GM12878 (cell line): Measurements from ENCODE around the gene CSF2. TPM values are rescaled to one million over a fixed set of nuclear protein-coding genes. Genes with fewer than 3 reads are reported as not detected.

Experiments used
- ATAC-seq: fragments of 200-7000 bp; cut with Tn5 transposase; 3 replicates; pipeline ENCODE4 v1.9.1; 2020; ENCODE audit warnings: mild to moderate bottlenecking, moderate library complexity
- BruUV-seq: library from RNA; stranded (reverse); fragments of 400-500 nt; replicated peaks from 2 replicates; lab custom pipeline; 2021; lab: Mats Ljungman, UMichigan
- CTCF ChIA-PET: fragments of 300-600 bp; sonication (Branson Sonifier 250); formaldehyde crosslinking; extraction: SDS; loops from one replicate; lab custom pipeline; 2021; ENCODE audit warnings: inconsistent platforms; lab: Yijun Ruan, JAX
- POLR2A ChIA-PET: fragments of 350-600 bp; formaldehyde crosslinking; extraction: SDS; loops from one replicate; lab custom pipeline; 2021; ENCODE audit warnings: inconsistent platforms; lab: Charles Lee
- RAD21 ChIA-PET: fragments of 300-600 bp; sonication (Branson Sonifier 250); formaldehyde crosslinking; loops from one replicate; lab custom pipeline; 2023; ENCODE audit warnings: antibody characterized with exemption; ENCODE audit not compliant: unreplicated experiment; lab: Charles Lee
- SMC1A ChIA-PET: fragments of 300-600 bp; sonication (Branson Sonifier 250); formaldehyde crosslinking; loops from one replicate; lab custom pipeline; 2023; ENCODE audit not compliant: unreplicated experiment, uncharacterized antibody; lab: Charles Lee
- DNase-seq: peaks from one replicate; pipeline ENCODE4 v3.0.0-alpha.2; 2011; ENCODE audit warnings: low read depth, low spot score
- FAIRE-seq: peaks from 3 replicates; lab custom pipeline; 2011; peaks lifted over from hg19 to GRCh38; lab: Jason Lieb, UNC
- H2AFZ ChIP-seq: 2 replicates; pipeline ENCODE4 v1.6.0; 2011; ENCODE audit warnings: low read depth, low read length, control low read depth; ENCODE audit not compliant: control insufficient read depth
- H3K27ac ChIP-seq: 2 replicates; pipeline ENCODE4 v1.5.1; 2011; ENCODE audit warnings: control low read depth; ENCODE audit not compliant: control insufficient read depth, insufficient read depth
- H3K27me3 ChIP-seq, 2 experiments: replicated peaks in 1 of 2; 2 replicates each; pipeline versions ENCODE4 v1.6.0 to v1.6.1; 2011; ENCODE audit warnings: low read length in 1 of 2; ENCODE audit not compliant: control insufficient read depth in 2 of 2, insufficient read depth in 2 of 2
- H3K36me3 ChIP-seq, 2 experiments: 2 replicates each; pipeline ENCODE4 v1.5.1; 2011; ENCODE audit warnings: low read length in 1 of 2; ENCODE audit not compliant: control insufficient read depth in 2 of 2, insufficient read depth in 2 of 2
- H3K4me1 ChIP-seq: 2 replicates; pipeline ENCODE4 v1.6.1; 2011; ENCODE audit warnings: mild to moderate bottlenecking, low read length, moderate library complexity, mixed read lengths; ENCODE audit not compliant: control insufficient read depth, insufficient read depth
- H3K4me2 ChIP-seq: 2 replicates; pipeline ENCODE4 v1.6.0; 2011; ENCODE audit warnings: control low read depth; ENCODE audit not compliant: control insufficient read depth, insufficient read depth
- H3K4me3 ChIP-seq: fragments of 200-600 bp; sonication (generic); 2 replicates; pipeline ENCODE4 v1.5.1; 2016
- H3K79me2 ChIP-seq: 2 replicates; pipeline ENCODE4 v1.6.0; 2011; ENCODE audit warnings: low read length; ENCODE audit not compliant: control insufficient read depth, insufficient read depth
- H3K9ac ChIP-seq: 2 replicates; pipeline ENCODE4 v1.8.0; 2011; ENCODE audit warnings: low read length, control low read depth, mixed read lengths; ENCODE audit not compliant: control insufficient read depth, insufficient read depth
- H3K9me3 ChIP-seq: replicated peaks from 3 replicates; pipeline ENCODE4 v1.5.1; 2011; ENCODE audit warnings: mild to moderate bottlenecking, low read length; ENCODE audit not compliant: control insufficient read depth, insufficient read depth
- H4K20me1 ChIP-seq: 2 replicates; pipeline ENCODE4 v1.6.0; 2011; ENCODE audit not compliant: control insufficient read depth, insufficient read depth
- BCL3 ChIP-seq: IDR thresholded peaks from 2 replicates; pipeline ENCODE4 v1.6.1; 2011; ENCODE audit warnings: borderline replicate concordance, low read depth, mild to moderate bottlenecking, moderate library complexity, low read length; ENCODE audit not compliant: insufficient read depth, poor library complexity, severe bottlenecking
- CREM ChIP-seq: IDR thresholded peaks from 2 replicates; pipeline ENCODE4 v1.6.1; 2014; ENCODE audit warnings: antibody characterized with exemption, low read depth
- DPF2 ChIP-seq: fragments of 450-650 bp; IDR thresholded peaks from 2 replicates; pipeline ENCODE4 v1.6.1; 2017; ENCODE audit warnings: mild to moderate bottlenecking
- IRF5 ChIP-seq: fragments of 450-650 bp; IDR thresholded peaks from 2 replicates; pipeline ENCODE4 v1.6.1; 2017; ENCODE audit warnings: borderline replicate concordance
- PAX5 ChIP-seq: IDR thresholded peaks from 2 replicates; pipeline ENCODE4 v1.6.1; 2011; ENCODE audit warnings: low read depth, low read length, borderline replicate concordance
- RB1 ChIP-seq: fragments of 450-650 bp; formaldehyde crosslinking; IDR thresholded peaks from 2 replicates; pipeline ENCODE4 v1.6.1; 2017; ENCODE audit warnings: mild to moderate bottlenecking, borderline replicate concordance
- YY1 ChIP-seq: IDR thresholded peaks from 2 replicates; pipeline ENCODE4 v1.6.1; 2011; ENCODE audit warnings: low read depth, mild to moderate bottlenecking, low read length
- ZNF384 ChIP-seq: IDR thresholded peaks from 2 replicates; pipeline ENCODE4 v1.6.1; 2012; ENCODE audit warnings: low read depth, mild to moderate bottlenecking, low read length, improper control_type of control experiment, borderline replicate concordance
- WGBS: methylation state at CpG from one replicate; pipeline ENCODE4 v1.1.6; 2016; ENCODE audit warnings: low lambda C conversion rate; ENCODE audit not compliant: insufficient replicate concordance, insufficient coverage; ENCODE audit errors: missing lambda C conversion rate; 5-methylcytosine and 5-hydroxymethylcytosine counted together
- in situ Hi-C: fragments of 300-500 bp; cut with MboI; formaldehyde crosslinking; loops from 9 replicates; pipeline ENCODE4 v1.14.3; 2018; ENCODE audit warnings: mixed read lengths
- intact Hi-C: fragments of 100-400 bp; cut with micrococcal nuclease; formaldehyde crosslinking; loops from one replicate; pipeline ENCODE4 v1.14.2; 2022; ENCODE audit not compliant: unreplicated experiment
- polyA plus RNA-seq, 11 experiments: library from polyadenylated mRNA; depleted of rRNA in 4 of 11; unstranded in 6 of 11; stranded (reverse) in 5 of 11; fragments of >200 nt; fragmentation: Nextera tagmentation in 4 of 11; fragmentation: Illumina TruSeq in 1 of 11; extraction: Ambion mirVana in 4 of 11; extraction: Trizol in 1 of 11; gene quantifications; 1 replicate in 1 of 11; 2 replicates in 10 of 11; pipeline versions ENCODE4 v1.2.1 to v1.2.3, GENCODE V29; 2011 to 2016; ENCODE audit warnings: inconsistent platforms in 2 of 11, missing spikeins in 2 of 11, low read depth in 1 of 11
- total RNA-seq, 4 experiments: library from RNA; depleted of rRNA in 3 of 4; stranded (reverse); fragments of >200 nt in 3 of 4; fragmentation: Illumina TruSeq in 1 of 4; extraction: Trizol in 1 of 4; gene quantifications; 2 replicates each; pipeline versions ENCODE4 v1.2.1 to v1.2.3, GENCODE V29; 2013 to 2021

The CSF2 gene
- total and polyA plus RNA-seq, 10 of the 15 experiments (the other 5 are each of a cell fraction or from before 2014, with no cell fraction given): 0.15 to 2.0 (median 0.69) TPM; not detected in 2

- CTCF ChIA-PET: interaction anchor here (0.8 kb wide), 1 partner anchor 16 kb away, joined by 3 read pairs; no protein-coding TSS in a partner anchor
These were observed 42.5 kb downstream of the CSF2 start for GRCh38 chr5:132116072-132116471.

More at GRCh38 chr5:132116072-132116471, 42.5 kb downstream of the CSF2 start:
- intact Hi-C loops (no loop called here), in situ Hi-C loops (no loop called here)
- RAD21 ChIA-PET: no interaction called here
- no peaks in the 10 kb centered on the region for H3K79me2 ChIP-seq
- ATAC-seq (no peak), DNase-seq (no peak), FAIRE-seq (no peak)
- no peaks in the 10 kb centered on the region for H3K27me3 ChIP-seq
- SMC1A ChIA-PET: interaction anchor here (1.4 kb wide), 1 partner anchor 22 kb away, joined by 4 read pairs; no protein-coding TSS in a partner anchor
- no peak overlapping the region for H3K9ac ChIP-seq
- peaks cover 7% of the 10 kb centered on the region for H3K4me1 ChIP-seq
- POLR2A ChIA-PET: interaction anchor here (1.4 kb wide), 1 partner anchor 11 kb away, joined by 4 read pairs; no protein-coding TSS in a partner anchor
- no peak overlapping the region for H2AFZ ChIP-seq
- no peaks in the 10 kb centered on the region for H3K36me3 ChIP-seq
- no peaks in the 10 kb centered on the region; the same call in none of the 3 replicates for H3K9me3 ChIP-seq
- WGBS: 77% methylated on average over 2 of the region's 2 CpGs
- H4K20me1 ChIP-seq: no peaks in the 10 kb centered on the region
- no TSS peak for BruUV-seq
- H3K27ac ChIP-seq: no peak overlapping the region
- H3K4me3 ChIP-seq: no peak overlapping the region
- H3K4me2 ChIP-seq: no peak overlapping the region
- TF ChIP-seq BCL3: no peak
- TF ChIP-seq RB1: no peak
- TF ChIP-seq YY1: no peak
- no peak for TF ChIP-seq IRF5
- TF ChIP-seq DPF2: no peak
- TF ChIP-seq ZNF384: no peak
- no peak for TF ChIP-seq CREM
- TF ChIP-seq PAX5: no peak
